GM20431 (cell line): Measurements from ENCODE around the gene NCK2.
"Not testable (repeated sequence)": the region's sequence is repeated elsewhere in the genome, so short reads cannot be mapped to it uniquely, and the experiment has no call there.

Experiments used
- in situ Hi-C: fragments of 300-500 bp; cut with MseI, MboI; formaldehyde crosslinking; loops from one replicate; pipeline ENCODE4 v1.15.0; 2020; ENCODE audit warnings: low sequenced_read_pairs; ENCODE audit not compliant: unreplicated experiment

Gene NCK2

GRCh38 chr2:105753380-105753779 lies 8.7 kb downstream of the NCK2 start:
- in situ Hi-C loops = no loop called here

GRCh38 chr2:105754011-105754410 lies 9.3 kb downstream of the NCK2 start:
- in situ Hi-C loops = no loop called here

GRCh38 chr2:105754994-105755393 lies 10.3 kb downstream of the NCK2 start:
- in situ Hi-C loops = no loop called here

GRCh38 chr2:105755895-105756294 lies 11.2 kb downstream of the NCK2 start:
- in situ Hi-C loops = no loop called here

GRCh38 chr2:105756435-105756834 lies 11.7 kb downstream of the NCK2 start:
- in situ Hi-C loops = no loop called here

GRCh38 chr2:105756865-105757264 lies 12.2 kb downstream of the NCK2 start:
- in situ Hi-C loops = not testable (repeated sequence)

GRCh38 chr2:105757433-105757832 lies 12.7 kb downstream of the NCK2 start:
- in situ Hi-C loops = no loop called here

- in situ Hi-C loops = no loop called here
Measured at GRCh38 chr2:105760191-105760590, 15.5 kb downstream of the NCK2 start.

- in situ Hi-C loops = no loop called here
Measured at GRCh38 chr2:105760639-105761337, 16.1 kb downstream of the NCK2 start.

GRCh38 chr2:105761931-105762515 lies 17.3 kb downstream of the NCK2 start:
- in situ Hi-C loops = no loop called here

GRCh38 chr2:105763076-105763475 lies 18.4 kb downstream of the NCK2 start:
- in situ Hi-C loops = no loop called here

- in situ Hi-C loops = no loop called here
Measured at GRCh38 chr2:105764059-105764458, 19.3 kb downstream of the NCK2 start.

GRCh38 chr2:105765415-105766299 lies 20.9 kb downstream of the NCK2 start:
- in situ Hi-C loops = no loop called here

- in situ Hi-C loops = no loop called here
Measured at GRCh38 chr2:105766300-105766866, 21.7 kb downstream of the NCK2 start.

- in situ Hi-C loops = no loop called here
Measured at GRCh38 chr2:105768176-105768575, 23.5 kb downstream of the NCK2 start.

GRCh38 chr2:105768961-105769452 lies 24.3 kb downstream of the NCK2 start:
- in situ Hi-C loops = no loop called here

GRCh38 chr2:105769504-105769903 lies 24.8 kb downstream of the NCK2 start:
- in situ Hi-C loops = no loop called here

- in situ Hi-C loops = no loop called here
Measured at GRCh38 chr2:105770149-105770548, 25.4 kb downstream of the NCK2 start.

GRCh38 chr2:105771291-105771690 lies 26.6 kb downstream of the NCK2 start:
- in situ Hi-C loops = not testable (repeated sequence)

GRCh38 chr2:105771836-105772235 lies 27.1 kb downstream of the NCK2 start:
- in situ Hi-C loops = no loop called here
